Spinal cord (tissue), 10 donors: ENCODE measurements around the gene LAIR2. TPM values are rescaled to one million over a fixed set of nuclear protein-coding genes. Genes with fewer than 3 reads are reported as not detected.

Experiments used
- DNase-seq, 6 donors: peaks; one replicate each; pipeline versions ENCODE4 v3.0.0 to v3.0.0-alpha.2; 2013 to 2015; ENCODE audit warnings: low spot score in 6 of 6, low read depth in 4 of 6
- H3K27ac ChIP-seq: one replicate; pipeline ENCODE4 v1.5.1; 2013; ENCODE audit warnings: low read depth, low read length, control low read depth
- H3K27me3 ChIP-seq: one replicate; pipeline ENCODE4 v1.6.1; 2013; ENCODE audit warnings: low read length; ENCODE audit not compliant: control insufficient read depth, insufficient read depth
- H3K36me3 ChIP-seq: one replicate; pipeline ENCODE4 v1.6.1; 2013; ENCODE audit warnings: low read length; ENCODE audit not compliant: control insufficient read depth, insufficient read depth
- H3K4me1 ChIP-seq: one replicate; pipeline ENCODE4 v1.6.1; 2013; ENCODE audit warnings: low read length; ENCODE audit not compliant: control insufficient read depth, insufficient read depth
- H3K4me3 ChIP-seq: one replicate; pipeline ENCODE4 v1.5.1; 2013; ENCODE audit warnings: low read depth, low read length, control low read depth
- H3K9me3 ChIP-seq: one replicate; pipeline ENCODE4 v1.6.1; 2013; ENCODE audit warnings: low read length; ENCODE audit not compliant: control insufficient read depth, insufficient read depth
- WGBS: methylation state at CpG from one replicate; pipeline ENCODE4 v1.1.5; 2013; ENCODE audit warnings: missing lambda C conversion rate; ENCODE audit not compliant: insufficient coverage; 5-methylcytosine and 5-hydroxymethylcytosine counted together
- polyA plus RNA-seq, 2 donors: library from polyadenylated mRNA; unstranded; fragments of 120-200 nt; gene quantifications; one replicate each; pipeline ENCODE4 v1.2.1, GENCODE V29; 2013; ENCODE audit not compliant: insufficient read length in 2 of 2
- total RNA-seq, 2 donors: library from RNA; depleted of rRNA in 1 of 2; stranded (reverse); fragments of 120-200 nt in 1 of 2; fragments of >200 nt in 1 of 2; gene quantifications; one replicate each; pipeline versions ENCODE4 v1.2.3 to v1.2.4, GENCODE V29; 2013 to 2014
- donor health status: healthy.

The LAIR2 gene
- total and polyA plus RNA-seq, 4 donors, result not detected

- 87% methylated on average over 26 of the region's 26 CpGs for WGBS
- no peak overlapping the region for H3K27ac ChIP-seq
- no peaks in the 10 kb centered on the region for H3K4me1 ChIP-seq
- DNase-seq, result no peak
- no peak overlapping the region for H3K4me3 ChIP-seq
- H3K27me3 ChIP-seq, result no peaks in the 10 kb centered on the region
- no peaks in the 10 kb centered on the region for H3K9me3 ChIP-seq
- H3K36me3 ChIP-seq, result no peaks in the 10 kb centered on the region
Measured at GRCh38 chr19:54526972-54527371, 24.3 kb downstream of the LAIR2 start.

- WGBS, result 63% methylated on average over 2 of the region's 5 CpGs
- Histone ChIP-seq H3K27me3 (peaks cover 4% of the 10 kb centered on the region), H3K27ac (no peak overlapping the region)
Measured at GRCh38 chr19:54530866-54531265, 28.2 kb downstream of the LAIR2 start.

GRCh38 chr19:54532528-54532927 lies 29.9 kb downstream of the LAIR2 start:
- 60% methylated on average over 2 of the region's 4 CpGs for WGBS
- peaks cover 4% of the 10 kb centered on the region for H3K27me3 ChIP-seq
- no peak for DNase-seq

More at GRCh38 chr19:54530866-54531265, 28.2 kb downstream of the LAIR2 start:
- no peaks in the 10 kb centered on the region for H3K9me3 ChIP-seq
- H3K36me3 ChIP-seq, result no peaks in the 10 kb centered on the region
- no peak for DNase-seq
- H3K4me1 ChIP-seq, result no peaks in the 10 kb centered on the region
- H3K4me3 ChIP-seq, result no peak overlapping the region

GRCh38 chr19:54533476-54533875 lies 30.8 kb downstream of the LAIR2 start:
- WGBS, result 74% methylated on average over 8 of the region's 8 CpGs
- Histone ChIP-seq H3K9me3 (no peaks in the 10 kb centered on the region), H3K4me3 (no peak overlapping the region), H3K27ac (no peak overlapping the region), H3K4me1 (no peaks in the 10 kb centered on the region), H3K27me3 (peaks cover 4% of the 10 kb centered on the region), H3K36me3 (no peaks in the 10 kb centered on the region)
- no peak for DNase-seq

More at GRCh38 chr19:54532528-54532927, 29.9 kb downstream of the LAIR2 start:
- Histone ChIP-seq H3K4me1 (no peaks in the 10 kb centered on the region), H3K4me3 (no peak overlapping the region), H3K9me3 (no peaks in the 10 kb centered on the region), H3K27ac (no peak overlapping the region), H3K36me3 (no peaks in the 10 kb centered on the region)

GRCh38 chr19:54534156-54534555 lies 31.5 kb downstream of the LAIR2 start:
- Histone ChIP-seq H3K4me1 (no peaks in the 10 kb centered on the region), H3K4me3 (no peak overlapping the region), H3K36me3 (no peaks in the 10 kb centered on the region), H3K9me3 (no peaks in the 10 kb centered on the region), H3K27ac (no peak overlapping the region), H3K27me3 (peaks cover 4% of the 10 kb centered on the region)
- 74% methylated on average over 4 of the region's 8 CpGs for WGBS
- no peak for DNase-seq

GRCh38 chr19:54535601-54536000 lies 33.0 kb downstream of the LAIR2 start:
- Histone ChIP-seq H3K36me3 (no peaks in the 10 kb centered on the region), H3K27me3 (peaks cover 4% of the 10 kb centered on the region), H3K4me3 (no peak overlapping the region), H3K9me3 (no peaks in the 10 kb centered on the region), H3K4me1 (no peaks in the 10 kb centered on the region), H3K27ac (no peak overlapping the region)
- no peak for DNase-seq
- 80% methylated on average over 7 of the region's 9 CpGs for WGBS

- Histone ChIP-seq H3K36me3 (no peaks in the 10 kb centered on the region), H3K27me3 (peaks cover 4% of the 10 kb centered on the region), H3K4me3 (no peak overlapping the region), H3K9me3 (no peaks in the 10 kb centered on the region), H3K4me1 (no peaks in the 10 kb centered on the region), H3K27ac (no peak overlapping the region)
- WGBS, result 91% methylated on average over 8 of the region's 9 CpGs
- no peak for DNase-seq
Measured at GRCh38 chr19:54536956-54537355, 34.3 kb downstream of the LAIR2 start.

GRCh38 chr19:54541712-54542111 lies 39.1 kb downstream of the LAIR2 start:
- H3K4me3 ChIP-seq, result no peak overlapping the region
- H3K27me3 ChIP-seq, result no peaks in the 10 kb centered on the region
- WGBS, result 40% methylated on average over 1 of the region's 2 CpGs
- no peak for DNase-seq
- no peak overlapping the region for H3K27ac ChIP-seq
- H3K4me1 ChIP-seq, result no peaks in the 10 kb centered on the region
- no peaks in the 10 kb centered on the region for H3K9me3 ChIP-seq
- no peaks in the 10 kb centered on the region for H3K36me3 ChIP-seq

GRCh38 chr19:54548806-54549205 lies 46.2 kb downstream of the LAIR2 start:
- DNase-seq, result no peak
- H3K27me3 ChIP-seq, result no peaks in the 10 kb centered on the region
- H3K36me3 ChIP-seq, result no peaks in the 10 kb centered on the region
- no peaks in the 10 kb centered on the region for H3K4me1 ChIP-seq
- 85% methylated on average over 15 of the region's 16 CpGs for WGBS
- no peak overlapping the region for H3K4me3 ChIP-seq
- H3K9me3 ChIP-seq, result no peaks in the 10 kb centered on the region
- no peak overlapping the region for H3K27ac ChIP-seq

GRCh38 chr19:54549224-54549623 lies 46.6 kb downstream of the LAIR2 start:
- Histone ChIP-seq H3K36me3 (no peaks in the 10 kb centered on the region), H3K27ac (no peak overlapping the region), H3K4me1 (no peaks in the 10 kb centered on the region), H3K4me3 (no peak overlapping the region), H3K27me3 (no peaks in the 10 kb centered on the region), H3K9me3 (no peaks in the 10 kb centered on the region)
- 80% methylated on average over 14 of the region's 14 CpGs for WGBS
- no peak for DNase-seq
